ENCODE results near the gene C1orf141.

The C1orf141 gene

GRCh38 chr1:67052741-67053534 is 81.8 kb downstream of the C1orf141 start:
- peak in 41 of 42 donors; percentile 7 to 69 (median 32) for DNase-seq
- intact Hi-C loops (cut with DNase I), result loop anchor here (5.0 to 10.0 kb wide), 2 partner anchors 121 to 372 kb away; no protein-coding TSS in a partner anchor

DNA sequence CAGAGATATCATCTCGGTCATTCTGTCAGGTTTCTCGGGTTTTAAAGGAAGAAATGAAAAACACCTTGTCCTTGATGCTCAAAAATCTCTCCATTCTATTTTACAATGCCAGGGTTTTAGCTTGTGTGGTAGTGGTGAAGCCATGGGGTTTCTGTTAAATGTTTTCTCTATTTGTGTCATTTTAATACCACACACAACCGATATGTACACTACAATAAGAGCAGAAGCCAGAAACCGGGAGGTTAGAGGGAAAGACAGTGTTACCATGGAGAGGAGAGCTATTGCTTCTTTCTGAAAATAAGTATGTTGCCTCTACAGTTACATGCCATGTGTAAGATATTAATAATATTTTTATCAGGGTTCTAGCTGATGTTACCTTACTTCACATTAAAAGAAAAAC is 83.6 kb downstream of the C1orf141 start:
- intact Hi-C loops (cut with DNase I), result loop anchor here (5.0 to 10.0 kb wide), 2 partner anchors 119 to 374 kb away; no protein-coding TSS in a partner anchor
- no peak for DNase-seq

- DNase-seq, result no peak
- intact Hi-C loops (cut with DNase I), result no loop called here
Measured at GRCh38 chr1:67044631-67045270, 90.0 kb downstream of the C1orf141 start.

GRCh38 chr1:67043366-67043765 is 91.4 kb downstream of the C1orf141 start:
- DNase-seq, result no peak
- intact Hi-C loops (cut with DNase I), result no loop called here

All from head of caudate nucleus (tissue), 42 donors.